GM21360 (cell line): ENCODE data around the gene OR2B2.
A peak's percentile ranks its signal among the peaks of the same experiment; 100 is the strongest.
"Not testable (repeated sequence)": the region's sequence is repeated elsewhere in the genome, so short reads cannot be mapped to it uniquely, and the experiment has no call there.

Experiments used
- ATAC-seq: cut with Tn5 transposase; IDR thresholded peaks from one replicate; pipeline ENCODE4 v1.9.1; 2021; ENCODE audit warnings: mild to moderate bottlenecking, moderate library complexity; ENCODE audit not compliant: unreplicated experiment

The OR2B2 gene

DNA sequence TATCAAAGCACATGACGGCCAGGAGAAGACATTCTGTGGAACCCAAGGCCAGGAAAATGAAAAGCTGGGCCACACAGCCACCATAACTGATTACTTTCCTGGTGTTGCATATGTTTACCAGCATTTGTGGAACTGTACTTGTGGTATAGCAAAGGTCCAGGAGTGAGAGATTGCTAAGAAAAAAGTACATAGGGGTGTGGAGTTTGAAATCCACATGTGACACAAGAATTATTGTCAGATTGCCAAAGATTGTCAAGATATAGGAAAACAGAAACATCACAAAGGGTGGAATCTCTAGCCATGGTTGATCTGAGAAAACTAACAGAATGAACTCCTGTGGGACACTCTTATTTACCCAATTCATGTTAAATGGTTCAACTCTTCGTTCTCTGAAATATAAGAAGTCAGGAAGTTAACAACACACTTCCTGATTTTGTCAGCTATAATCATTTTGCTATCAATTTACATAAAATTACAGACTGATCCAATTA lies at the start of gene OR2B2:
OR2B2 (minus strand) TSS at position 441 of the 491 bp plus-strand sequence; CDS start at position 364, 77 bp downstream.
- no peak for ATAC-seq

DNA sequence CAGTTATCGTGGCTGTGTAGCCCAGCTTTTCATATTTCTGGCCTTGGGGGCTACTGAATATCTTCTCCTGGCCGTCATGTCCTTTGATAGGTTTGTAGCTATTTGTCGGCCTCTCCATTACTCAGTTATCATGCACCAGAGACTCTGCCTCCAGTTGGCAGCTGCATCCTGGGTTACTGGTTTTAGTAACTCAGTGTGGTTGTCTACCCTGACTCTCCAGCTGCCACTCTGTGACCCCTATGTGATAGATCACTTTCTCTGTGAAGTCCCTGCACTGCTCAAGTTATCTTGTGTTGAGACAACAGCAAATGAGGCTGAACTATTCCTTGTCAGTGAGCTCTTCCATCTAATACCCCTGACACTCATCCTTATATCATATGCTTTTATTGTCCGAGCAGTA lies 45.3 kb upstream of the OR2B2 start:
- no peak for ATAC-seq

DNA sequence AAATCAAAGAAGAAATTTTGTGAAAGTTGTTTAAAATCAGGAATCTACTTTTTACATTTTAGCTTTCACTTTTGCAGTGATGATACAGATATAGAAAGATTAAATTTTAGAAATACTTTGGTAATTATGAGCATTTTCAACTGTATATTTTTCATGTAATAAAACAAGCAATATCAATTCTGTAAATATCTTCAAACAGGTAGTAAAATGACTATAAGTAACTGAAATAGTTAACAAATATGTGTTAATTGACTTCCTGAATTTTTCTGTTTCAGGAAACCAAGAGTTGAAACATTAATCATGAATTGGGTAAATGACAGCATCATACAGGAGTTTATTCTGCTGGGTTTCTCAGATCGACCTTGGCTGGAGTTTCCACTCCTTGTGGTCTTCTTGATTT lies 44.7 kb upstream of the OR2B2 start, which contains the start of gene OR2B6:
OR2B6 (plus strand) TSS at position 301 of the 400 bp plus-strand sequence; CDS start at position 301, 0 bp downstream.
- ATAC-seq, result no peak

DNA sequence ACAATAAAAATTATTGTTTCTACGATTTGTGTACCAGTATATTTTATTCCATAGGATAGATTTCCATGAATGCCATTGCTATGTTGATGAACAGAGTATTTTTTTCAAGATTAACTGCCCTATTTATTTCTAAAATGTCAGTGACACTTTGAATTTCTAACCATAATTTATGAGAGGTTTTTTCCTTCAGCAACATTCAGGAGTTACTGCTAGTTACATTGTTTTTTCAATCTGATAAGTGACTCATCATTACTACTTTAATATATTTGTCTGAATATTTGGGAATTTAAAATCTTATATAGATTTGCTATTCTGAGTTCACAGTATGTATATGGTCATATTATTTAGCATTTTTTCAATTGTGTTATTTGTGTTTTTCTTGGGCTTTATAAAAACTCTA lies 38.8 kb upstream of the OR2B2 start:
- ATAC-seq, result no peak

DNA sequence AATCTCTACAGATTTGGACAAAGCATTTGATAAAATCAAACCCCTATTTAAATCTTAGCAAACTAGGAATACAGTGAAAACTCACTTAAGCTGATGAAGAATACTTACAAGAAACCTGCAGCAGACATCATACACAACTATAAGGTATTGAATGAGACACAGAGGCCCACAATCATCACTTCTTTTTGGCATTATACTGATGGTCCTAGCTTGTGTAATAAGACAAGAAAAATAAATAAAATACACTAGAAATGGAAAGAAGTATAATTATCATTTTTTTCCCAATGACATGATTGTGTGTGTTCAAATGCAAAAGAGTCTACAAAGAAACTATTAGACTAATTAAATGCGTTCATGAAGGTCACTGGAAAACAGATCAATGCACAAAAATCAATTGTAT lies 36.0 kb upstream of the OR2B2 start:
- no peak for ATAC-seq

DNA sequence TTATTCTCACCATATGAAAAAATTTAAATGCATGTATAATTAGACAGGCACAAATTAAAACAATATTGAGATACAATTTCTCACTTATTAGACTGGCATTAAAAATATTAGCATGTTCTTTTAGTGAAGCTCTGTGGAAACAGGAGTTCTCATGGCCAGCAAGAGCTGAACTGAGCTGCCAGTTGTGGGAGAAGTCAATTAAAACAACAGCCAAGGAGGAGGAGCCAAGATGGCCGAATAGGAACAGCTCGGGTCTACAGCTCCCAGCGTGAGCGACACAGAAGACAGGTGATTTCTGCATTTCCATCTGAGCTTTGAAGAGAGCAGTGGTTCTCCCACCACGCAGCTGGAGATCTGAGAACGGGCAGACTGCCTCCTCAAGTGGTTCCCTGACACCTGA lies 30.9 kb upstream of the OR2B2 start:
- not testable (repeated sequence) for ATAC-seq

DNA sequence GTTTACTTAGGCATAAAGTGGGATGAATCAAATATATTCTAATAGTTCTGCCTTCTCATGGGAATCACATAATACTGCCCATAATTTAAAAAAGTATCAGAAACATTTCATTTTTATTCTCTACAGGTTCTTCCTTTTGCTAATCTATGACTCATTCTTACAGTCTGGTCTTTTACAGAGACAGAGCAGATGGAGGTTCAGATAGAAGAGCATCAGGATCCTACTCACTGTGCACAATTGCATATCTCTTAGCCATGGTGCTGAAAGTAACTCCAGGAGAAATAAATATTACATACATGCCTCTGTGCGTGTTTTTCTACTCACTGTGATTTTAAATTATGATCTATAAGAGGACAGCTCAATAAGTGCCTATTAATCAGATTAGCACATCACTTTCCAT lies 28.6 kb upstream of the OR2B2 start:
- no peak for ATAC-seq

DNA sequence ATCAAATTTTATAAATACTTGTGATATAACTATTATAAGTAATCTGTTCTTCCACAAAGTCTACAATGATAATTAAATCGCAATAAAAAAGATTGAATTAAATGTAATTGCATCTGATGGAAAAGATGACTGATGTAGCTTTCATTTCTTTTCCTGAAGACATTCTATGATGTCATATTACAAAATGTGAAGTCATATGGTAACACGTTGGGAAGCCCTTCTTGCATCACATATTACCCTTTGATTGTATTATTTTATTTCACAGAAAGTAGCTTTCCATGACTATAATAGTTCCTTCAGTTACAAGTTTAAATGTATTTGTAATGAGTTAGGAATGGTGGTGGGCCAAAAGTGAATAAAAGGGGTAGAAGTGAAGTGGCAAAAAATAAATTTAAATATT lies 19.0 kb upstream of the OR2B2 start:
- ATAC-seq, result no peak

DNA sequence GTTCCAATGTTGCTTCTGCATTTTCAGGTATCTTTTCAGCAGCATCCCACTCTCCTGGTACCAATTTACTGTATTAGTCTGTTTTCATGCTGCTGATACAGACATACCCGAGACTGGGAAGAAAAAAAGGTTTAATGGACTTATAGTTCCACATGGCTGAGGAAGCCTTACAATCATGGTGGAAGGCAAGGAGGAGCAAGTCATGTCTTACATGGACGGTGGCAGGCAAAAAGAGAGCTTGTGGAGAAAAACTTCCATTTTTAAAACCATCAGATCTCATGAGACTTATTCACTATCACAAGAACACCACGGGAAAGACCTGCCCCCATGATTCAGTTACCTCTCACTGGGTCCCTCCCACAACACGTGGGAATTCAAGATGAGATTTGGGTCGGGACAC lies 17.7 kb upstream of the OR2B2 start:
- ATAC-seq, result not testable (repeated sequence)

DNA sequence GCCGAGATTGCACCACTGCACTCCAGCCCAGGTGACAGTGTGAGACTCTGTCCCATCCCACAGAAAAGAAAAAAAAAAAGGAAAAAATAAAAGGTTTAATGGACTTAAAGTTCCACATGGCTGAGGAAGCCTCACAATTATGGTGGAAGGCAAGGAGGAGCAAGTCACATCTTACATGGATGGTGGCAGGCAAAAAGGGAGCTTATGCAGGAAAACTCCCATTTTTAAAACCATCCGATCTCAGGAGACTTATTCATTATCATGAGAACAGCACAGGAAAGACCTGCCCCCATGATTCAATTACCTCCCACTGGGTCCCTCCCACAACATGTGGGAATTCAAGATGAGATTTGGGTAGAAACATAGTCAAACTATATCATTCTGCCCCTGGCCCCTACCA lies 15.8 kb upstream of the OR2B2 start:
- not testable (repeated sequence) for ATAC-seq

DNA sequence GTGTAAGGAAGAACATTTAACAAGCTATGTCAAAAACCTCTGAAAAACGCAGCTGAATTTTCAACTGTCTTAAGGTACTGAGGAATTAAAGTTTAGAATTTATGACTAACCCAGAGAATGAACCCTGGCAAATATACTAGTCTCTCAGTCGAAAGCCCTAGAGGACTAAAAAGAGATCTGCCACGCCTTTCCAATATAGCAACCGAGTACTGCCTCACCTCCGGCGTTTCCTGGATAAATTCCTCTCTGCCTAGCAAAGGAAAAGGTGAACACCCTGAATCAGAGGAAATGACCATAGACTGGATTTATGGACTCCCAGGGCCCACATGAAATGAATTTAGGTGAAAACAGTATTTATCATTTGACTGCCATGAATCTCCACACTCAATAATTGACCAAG lies 12.0 kb upstream of the OR2B2 start:
- no peak for ATAC-seq

DNA sequence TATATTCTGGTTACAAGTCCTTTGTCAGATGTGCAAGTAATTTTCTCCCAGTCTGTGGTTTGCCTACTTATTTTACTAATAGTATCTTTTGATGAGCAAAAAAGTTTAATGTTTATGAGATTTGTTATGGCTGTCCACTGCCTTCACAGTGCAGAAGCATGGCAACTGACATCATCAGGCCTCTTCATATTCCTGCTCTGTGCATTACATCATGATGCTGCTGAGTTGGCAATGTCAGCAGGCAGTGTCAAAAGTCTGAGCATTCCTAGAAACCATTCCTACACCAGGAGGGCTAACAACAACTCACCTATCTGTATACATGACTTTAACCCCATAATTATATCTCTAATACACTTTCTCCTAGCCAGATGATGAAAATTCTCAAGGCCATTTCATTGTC lies 10.8 kb upstream of the OR2B2 start:
- no peak for ATAC-seq

DNA sequence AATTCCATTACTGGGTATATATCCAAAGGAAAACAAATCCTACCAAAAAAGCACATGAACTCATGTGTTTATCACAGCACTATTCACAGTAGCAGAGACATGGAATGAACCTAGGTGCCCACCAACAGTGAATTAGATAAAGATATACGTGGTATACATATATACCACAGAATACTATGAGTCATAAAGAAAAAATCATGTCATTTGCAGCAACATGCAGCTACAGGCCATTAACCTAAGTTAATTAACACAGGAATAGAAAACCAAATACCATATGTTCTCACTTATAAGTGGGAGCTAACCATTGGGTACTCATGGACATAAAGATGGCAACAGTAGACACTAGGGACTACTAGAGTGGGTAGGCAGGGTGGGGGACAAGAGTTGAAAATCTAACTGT lies 4.2 kb downstream of the OR2B2 start:
- no peak for ATAC-seq

DNA sequence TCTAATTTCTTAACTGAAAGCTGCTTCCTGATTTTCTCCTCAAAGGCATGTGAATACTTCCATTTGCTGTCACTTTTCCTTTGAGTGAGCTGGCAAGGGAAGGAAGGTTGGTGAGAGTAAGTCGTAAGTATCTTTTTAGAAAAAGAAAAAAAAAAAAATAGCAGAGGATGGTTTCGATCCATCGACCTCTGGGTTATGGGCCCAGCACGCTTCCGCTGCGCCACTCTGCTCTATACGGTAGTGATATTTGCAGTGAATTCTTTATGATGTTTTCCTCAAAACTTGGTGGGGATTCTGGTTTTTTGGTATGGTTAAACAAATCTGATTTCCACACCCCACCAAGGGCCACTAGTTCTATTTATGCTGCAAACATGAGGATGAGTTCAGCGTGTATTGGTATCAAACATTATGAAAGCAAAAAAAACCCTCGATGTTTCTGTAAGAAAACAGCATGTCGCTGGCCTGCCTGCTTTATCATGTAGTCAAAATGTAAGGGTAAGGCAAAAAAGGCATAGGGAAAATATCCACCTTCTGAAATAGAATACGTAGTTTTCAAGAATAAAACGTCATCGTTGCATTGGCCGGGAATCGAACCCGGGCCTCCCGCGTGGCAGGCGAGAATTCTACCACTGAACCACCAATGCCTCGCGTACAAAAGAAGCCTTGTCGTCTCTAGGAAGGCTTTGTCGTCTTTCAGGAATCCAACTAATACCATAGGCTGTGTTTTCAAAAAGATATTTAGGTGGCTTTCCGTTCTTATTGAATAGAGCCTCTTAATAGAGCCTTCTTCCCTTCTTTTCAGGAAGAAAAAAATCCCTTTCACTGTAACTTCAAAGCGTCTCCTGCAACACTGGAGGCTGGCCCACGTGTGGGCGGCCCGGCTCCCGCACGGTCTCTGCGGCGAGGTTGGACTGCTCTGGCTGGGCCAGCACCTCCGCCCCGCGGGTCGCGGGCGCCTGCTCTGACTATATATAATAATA lies 9.6 kb downstream of the OR2B2 start:
- ATAC-seq, result peak; percentile 78

DNA sequence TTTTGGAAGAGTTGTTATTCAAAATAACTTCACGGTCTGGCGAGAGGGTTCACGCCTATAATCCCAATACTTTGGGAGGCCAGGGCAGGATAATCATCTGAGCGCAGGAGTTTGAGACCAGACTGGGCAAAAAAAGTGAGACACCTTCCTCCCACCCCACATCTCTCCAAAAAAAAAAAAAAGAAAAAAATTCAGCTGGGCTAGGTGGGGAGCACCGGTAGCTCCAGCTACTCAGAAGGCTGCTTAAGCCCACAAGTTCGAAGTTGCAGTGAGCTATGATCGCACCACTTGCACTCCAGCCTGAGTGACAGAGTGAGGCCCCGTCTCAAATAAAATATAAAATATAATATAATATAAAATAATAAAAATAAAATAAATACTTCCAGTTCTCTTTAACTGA lies 10.4 kb downstream of the OR2B2 start:
- ATAC-seq, result no peak

DNA sequence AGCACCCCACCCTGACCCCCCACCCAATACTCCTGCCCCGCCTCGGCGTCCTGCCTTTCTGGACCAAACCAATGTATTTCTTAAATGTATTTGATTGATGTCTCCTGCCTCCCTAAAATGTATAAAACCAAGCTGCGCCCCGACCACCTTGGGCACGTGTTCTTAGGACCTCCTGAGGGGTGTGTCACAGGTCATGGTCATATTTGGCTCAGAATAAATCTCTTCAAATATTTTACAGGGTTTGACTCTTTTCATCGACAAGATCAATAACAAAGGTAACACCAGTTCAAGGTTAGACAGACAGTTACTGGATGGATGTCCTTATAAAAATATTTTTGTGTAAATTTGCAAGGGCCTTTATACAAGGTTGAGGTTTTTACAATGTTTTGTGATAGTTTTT lies 12.0 kb downstream of the OR2B2 start:
- not testable (repeated sequence) for ATAC-seq

DNA sequence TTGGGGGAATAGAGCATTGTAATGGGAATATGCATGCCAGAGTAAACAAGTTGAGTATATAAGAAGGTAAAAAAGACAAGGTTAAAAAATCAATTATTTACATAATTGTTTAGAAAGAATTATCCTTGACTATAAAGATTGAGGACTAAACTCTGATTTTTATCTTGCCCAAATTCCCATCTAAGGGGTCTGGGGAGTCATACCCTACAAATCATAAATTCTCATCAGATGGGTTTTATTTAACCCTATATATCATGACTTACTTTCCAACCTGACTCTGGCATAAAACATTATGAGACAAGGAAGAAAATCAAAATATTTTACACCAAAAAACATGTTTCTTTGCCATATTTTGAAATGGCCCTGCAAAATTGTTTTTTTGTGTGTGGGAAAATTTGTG lies 12.7 kb downstream of the OR2B2 start:
- no peak for ATAC-seq

DNA sequence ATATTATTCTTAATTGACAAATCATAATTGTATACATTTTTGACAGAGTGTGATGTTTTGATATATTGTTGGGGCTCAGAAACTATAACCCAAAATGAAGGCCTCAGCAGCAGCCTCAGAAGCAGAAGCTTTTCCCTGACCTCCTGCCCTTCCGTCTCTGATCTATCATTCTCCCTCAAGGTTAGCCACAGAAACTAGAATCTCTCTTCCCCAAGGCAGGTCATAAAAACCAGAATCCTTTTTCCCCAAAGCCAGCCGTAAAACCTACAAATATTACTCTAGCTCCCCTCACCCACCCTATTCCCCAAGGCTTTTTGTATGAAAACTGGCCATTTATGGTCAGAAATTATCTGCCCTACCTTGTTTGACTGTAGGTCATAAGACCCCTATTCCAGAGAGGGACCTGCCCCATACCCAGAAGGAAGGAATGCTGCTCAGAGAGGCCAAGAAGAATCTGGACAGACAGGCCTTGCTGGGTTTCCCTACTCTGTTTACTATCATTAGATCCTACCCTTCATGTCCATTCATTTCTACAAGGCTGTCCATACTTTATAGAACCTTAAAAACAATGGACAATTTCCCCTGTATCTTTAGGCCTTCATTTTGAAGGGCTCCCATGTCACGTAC lies 14.5 kb downstream of the OR2B2 start:
- ATAC-seq, result no peak

DNA sequence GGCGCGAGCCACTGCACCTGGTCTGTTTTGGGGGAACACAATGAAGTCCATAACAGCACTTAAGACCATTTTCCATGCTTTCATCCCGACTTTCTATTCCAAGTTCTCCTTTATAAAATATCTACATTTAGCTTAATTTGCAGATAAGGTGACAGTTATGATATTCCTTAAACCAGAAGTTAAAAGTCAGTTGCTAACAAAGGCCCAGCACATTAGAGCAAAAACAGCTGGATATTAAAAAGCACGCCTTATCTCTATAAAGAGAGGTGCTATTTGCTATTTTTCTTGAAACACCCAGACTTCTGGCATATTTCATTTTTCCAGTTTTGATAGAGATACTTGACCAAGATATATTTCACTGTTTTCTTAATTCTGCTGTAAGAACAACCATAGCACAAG lies 15.8 kb downstream of the OR2B2 start:
- no peak for ATAC-seq

DNA sequence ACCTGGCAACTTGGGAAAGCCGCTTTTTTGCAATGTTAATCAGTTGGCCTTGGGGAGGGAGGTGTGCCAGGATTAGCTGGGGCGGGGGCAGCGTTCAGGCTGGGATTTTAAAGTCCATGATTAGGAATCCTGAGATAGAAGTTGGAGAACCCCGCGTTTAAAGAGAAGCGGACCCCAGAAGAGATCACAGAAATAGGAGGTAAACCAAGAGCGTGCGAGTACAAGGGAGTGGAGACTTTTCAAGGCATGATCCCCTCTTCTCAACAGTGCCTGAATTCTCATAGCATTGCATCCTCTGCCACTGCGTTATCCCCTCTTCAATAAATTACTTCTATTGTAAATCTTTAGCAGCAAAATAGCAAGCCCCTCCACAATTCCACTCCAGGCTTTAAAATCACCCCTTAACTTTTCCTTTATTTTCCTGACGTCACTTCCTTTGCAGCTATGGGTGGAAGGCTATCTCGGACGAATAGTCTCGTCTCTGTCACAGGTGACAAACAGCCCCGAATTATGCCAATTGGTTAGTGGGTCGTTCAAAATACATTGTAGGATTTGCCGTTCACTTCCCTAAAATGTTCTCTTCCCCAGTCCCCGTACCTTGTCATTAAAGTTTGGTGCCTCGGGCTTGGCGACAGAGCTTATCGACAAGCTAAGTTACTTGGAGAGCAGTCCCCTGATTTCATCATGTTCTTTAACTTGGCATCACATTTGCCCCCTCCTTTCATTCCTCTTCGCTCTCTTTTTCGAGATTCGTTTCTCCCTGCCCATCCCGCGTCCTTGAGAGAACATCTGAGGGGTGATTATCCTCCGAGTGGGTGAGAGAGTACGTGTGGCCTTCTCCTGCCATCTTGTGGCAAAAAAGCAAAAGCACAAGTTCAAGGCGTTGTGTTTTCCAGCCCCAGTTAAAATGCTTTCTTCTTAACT lies 17.1 kb downstream of the OR2B2 start:
- no peak for ATAC-seq
